GM21717 (cell line): Measurements from ENCODE around the gene STIMATE.

Source experiments
- ATAC-seq: cut with Tn5 transposase; IDR thresholded peaks from one replicate; pipeline ENCODE4 v1.9.1; 2021; ENCODE audit warnings: mild to moderate bottlenecking, moderate library complexity; ENCODE audit not compliant: unreplicated experiment

STIMATE gene

DNA sequence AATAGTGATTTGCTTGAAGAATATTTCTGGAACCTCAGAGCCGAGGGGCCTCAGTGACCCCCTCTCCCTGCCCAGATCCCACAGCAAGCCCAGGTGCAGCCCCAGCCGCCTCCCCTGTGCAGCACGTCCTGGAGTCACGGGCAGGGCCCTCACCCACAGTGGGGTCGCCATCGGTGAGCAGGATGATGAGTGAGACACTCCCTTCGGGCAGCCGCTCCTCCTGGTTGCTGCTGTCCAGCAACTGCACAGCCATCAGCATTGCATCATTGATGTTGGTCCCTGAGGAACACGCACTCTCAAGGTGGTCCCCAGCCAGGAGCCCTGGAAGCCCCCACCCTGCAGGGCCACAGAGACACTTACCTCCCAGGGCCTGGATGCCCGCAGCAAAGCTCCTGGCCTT is 73.3 kb downstream of the STIMATE start:
- ATAC-seq: no peak

DNA sequence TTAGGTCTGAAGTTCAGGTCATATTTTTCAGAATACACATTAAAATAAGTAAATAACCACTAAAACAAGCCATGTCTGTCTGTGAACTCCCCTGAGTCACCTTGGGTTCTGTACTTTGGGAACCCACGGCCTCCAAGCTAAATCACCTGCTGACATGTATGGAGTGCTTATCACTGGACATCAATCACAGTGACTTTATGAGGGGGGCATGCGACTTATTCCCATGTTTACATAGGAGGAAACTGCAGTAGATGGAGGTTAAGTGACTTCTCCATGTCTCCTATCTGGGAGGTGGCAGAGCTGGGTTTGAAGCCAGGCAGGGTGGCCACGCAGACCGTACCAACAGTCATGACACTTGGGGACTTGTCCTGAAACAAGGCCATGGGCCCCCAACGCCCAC is 75.0 kb downstream of the STIMATE start:
- ATAC-seq: no peak

GRCh38 chr3:52820736-52821135 is 76.6 kb downstream of the STIMATE start:
- ATAC-seq: no peak

DNA sequence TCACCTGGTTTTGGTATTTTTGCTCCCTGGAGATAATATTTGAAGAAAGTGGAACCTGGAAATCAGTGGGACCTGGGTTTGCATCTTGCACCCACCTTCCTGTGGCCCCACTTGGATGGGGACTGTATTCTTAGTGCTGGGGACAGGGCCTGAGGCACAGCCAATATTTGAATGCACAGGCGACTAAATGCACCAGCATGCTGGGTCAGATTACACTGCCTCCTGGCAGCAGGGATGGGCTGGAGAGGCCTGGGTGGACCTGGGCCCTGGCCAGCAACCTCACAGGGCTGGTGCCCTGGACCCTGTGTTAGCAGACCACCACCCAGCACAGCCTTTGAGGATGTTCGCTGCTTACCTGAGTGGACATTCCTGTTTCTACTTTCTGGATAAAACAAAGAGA is 77.4 kb downstream of the STIMATE start:
- ATAC-seq: no peak

DNA sequence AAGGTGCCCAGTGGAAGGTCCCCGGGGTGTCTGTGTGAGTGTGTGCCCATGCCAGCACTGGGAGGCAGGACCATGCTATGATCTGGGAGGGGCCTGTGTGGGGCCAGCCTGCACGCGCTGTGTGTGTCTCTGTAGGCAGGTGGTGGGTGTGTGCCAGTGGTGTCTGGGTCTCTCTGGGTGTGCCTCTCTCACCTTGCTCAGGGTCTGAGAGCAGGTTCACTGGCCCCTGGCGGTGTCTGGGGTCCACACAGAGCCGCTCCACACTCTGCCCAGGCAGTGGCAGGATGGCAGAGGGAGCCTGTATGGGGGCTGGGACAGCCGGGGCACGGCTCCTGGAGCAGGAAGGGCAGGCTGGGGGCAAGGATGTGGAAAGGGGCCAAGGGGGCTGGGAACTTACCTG is 79.5 kb downstream of the STIMATE start:
- ATAC-seq: no peak

DNA sequence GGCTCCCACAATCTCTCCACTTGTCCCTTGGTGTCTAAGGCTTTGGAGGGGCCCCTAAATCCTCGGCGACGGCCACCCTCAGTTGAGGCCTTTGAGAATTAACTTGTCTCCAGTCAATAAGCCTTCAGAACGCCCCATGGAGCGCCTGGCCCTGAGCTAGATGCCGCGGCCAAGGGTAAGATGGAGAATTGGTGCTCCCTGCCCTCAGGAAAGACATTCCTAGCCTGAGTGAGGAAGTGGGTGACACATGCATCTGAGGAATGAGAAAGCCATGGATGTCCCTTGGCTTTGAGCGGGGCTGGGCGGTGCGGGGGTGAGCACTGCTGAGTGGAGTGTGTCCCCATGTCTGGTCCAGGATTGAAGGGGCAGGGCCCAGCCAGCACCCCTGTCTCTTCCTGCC is 80.1 kb downstream of the STIMATE start:
- ATAC-seq: no peak

DNA sequence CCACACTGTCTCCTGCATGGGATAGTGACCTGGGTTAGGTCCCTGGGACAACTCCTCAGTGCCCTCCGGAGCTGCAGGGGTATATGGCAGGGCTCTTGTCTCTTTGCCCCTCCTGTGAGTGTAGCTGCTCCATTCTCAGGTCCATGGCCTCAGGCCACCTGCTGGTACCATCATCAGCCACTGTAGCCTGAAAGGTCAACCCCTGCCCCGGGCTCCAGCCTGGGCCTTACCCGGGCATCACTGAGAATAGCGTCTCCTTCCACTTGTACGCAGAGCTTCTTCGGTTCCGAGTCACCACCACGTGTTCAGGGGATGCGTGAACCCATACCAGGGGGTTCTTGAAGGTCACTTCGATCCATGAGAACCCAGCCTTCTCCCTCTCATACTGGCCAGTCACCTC is 80.7 kb downstream of the STIMATE start:
- no peak for ATAC-seq

GRCh38 chr3:52816199-52816598 is 81.1 kb downstream of the STIMATE start:
- no peak for ATAC-seq

GRCh38 chr3:52813810-52814209 is 83.5 kb downstream of the STIMATE start:
- no peak for ATAC-seq

- ATAC-seq: no peak
Measured at GRCh38 chr3:52811452-52812011, 85.8 kb downstream of the STIMATE start.

DNA sequence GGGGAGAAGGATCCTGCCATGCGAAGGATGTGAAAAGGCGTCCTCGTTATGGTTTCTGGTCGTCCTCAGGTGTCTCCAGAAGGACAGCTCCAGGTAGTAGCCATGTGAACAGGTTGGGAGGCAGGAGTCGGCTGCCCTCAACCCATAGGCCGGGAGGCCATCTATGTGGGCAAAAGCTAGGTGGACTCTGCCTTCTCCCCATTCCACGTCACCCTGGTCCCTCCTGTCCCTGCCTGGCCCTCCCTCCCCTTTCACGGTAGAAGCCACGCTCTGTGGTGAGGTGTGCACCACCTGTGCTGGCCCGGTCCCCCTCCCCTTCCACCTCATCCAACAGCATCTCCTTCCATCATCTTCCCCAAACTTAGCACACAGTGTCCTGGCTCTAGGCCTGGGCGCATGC is 86.4 kb downstream of the STIMATE start:
- no peak for ATAC-seq

GRCh38 chr3:52809662-52810377 is 87.5 kb downstream of the STIMATE start:
- ATAC-seq: no peak

- ATAC-seq: no peak
Measured at GRCh38 chr3:52809149-52809548, 88.2 kb downstream of the STIMATE start.

DNA sequence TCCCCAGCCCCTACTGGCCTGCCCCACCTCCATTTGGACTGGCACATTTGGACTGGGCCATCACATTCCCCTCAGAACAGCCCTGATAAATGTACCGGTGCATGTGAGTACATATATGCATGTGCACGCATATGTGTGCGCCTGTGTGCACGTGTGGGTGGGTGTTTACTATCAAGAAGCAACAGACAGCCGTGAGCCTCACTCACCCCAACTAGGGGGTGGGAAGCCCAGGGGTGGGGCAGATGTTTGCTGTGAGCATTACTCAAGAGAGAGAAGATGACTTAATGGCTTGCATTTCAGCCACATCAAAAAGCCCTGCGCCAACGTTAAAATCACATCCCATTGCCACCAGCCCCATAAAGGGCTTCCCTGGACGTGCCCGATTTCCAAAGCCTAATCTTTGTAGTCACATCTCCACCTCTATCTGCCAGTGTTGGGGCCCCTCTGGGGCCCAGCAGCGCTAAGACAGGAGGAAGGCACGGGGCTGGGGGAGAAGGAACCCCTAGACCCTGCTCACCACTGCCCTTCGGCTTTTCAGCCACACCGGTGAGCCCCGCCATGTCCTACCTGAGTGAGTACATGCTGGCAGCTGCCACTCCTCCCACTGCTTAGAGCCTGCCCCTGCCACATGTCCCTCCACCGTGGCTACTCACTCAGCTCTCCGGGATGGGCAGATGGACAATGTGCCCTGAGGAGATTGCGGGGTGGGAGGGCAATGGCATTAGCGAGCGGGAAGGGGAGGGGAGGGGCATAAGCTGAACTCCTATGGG is 91.9 kb downstream of the STIMATE start:
- no peak for ATAC-seq

DNA sequence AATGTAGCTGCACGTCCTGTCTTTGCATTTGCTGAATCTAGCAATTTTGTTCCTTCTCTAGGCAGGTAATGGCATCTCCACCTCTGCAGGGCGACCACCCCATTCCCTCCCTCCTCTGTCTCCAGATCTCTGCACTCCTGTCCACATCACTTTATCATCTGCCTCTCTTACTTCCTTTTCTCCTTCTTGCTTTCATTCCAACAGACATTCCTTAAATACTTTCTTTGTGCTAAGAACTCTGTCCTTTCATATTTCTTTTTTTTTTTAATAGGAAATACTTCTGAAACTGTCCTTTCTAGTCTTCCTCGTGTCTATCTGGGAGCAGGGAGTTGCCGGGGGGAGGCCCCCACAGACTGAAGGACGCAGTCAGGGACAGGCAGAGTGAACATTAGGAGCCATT is 95.5 kb downstream of the STIMATE start:
- no peak for ATAC-seq

GRCh38 chr3:52800079-52800478 is 97.3 kb downstream of the STIMATE start:
- ATAC-seq: no peak

GRCh38 chr3:52798978-52799476 is 98.3 kb downstream of the STIMATE start:
- ATAC-seq: no peak

DNA sequence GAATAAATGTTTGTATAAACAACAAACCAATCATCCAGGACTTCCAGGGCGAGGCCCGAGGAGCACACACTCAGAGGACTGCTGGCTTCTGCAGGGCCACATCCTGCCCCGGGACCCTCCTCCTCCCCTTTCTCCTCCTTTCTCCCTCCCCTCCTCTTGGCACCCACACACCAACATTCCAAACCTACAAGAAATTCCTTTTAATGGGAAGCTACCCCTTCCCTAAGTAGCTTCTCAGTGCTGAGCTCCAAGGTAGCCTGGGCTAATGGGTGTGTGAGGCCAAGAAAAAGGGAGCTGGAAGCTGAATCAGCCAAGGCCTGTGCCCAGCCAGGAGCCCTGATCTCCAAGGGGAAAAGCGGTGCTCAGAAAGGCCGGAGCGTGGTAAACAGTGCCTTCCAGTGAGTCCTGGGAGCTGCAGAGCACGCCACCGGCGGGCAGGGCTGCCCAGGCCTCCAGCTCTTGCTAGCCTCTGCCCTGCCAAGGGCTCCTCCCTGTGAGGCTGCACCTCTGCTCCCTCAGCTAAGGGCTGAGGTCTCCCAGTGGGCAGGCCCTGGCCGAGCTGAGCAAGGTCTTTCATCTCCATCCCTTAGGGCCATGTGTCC is 98.9 kb downstream of the STIMATE start:
- ATAC-seq: no peak

GRCh38 chr3:52796411-52796810 is 100.9 kb downstream of the STIMATE start:
- ATAC-seq: no peak

DNA sequence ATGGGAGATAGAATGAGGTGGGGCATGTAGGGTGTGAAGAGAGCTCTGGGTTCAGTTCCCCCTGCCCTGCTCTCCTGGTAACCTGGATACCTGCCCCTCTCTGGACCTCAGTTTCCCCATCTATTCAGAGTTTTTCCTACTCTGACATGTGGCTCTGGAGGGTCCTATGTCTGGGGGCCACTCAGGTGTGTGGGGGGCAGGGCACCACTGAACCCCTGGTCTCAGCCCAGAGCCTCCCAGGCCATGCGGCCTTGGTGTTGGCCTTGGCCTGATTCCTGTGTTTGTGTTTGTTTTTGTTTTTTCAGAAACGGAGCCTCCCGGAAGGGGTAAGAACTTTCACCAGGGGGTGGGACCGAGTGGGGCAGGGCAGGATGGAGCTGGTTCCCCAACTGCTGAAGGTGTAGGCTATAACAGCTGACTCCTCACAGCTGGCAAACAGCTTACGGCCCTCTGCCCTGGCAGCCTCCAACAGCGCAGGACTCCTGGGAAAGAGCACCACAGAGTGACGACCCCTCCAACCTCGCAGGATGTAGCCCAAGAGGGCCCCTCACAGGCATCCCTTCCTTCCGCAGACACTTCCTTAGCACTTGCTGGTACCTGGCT is 101.9 kb downstream of the STIMATE start:
- ATAC-seq: no peak

DNA sequence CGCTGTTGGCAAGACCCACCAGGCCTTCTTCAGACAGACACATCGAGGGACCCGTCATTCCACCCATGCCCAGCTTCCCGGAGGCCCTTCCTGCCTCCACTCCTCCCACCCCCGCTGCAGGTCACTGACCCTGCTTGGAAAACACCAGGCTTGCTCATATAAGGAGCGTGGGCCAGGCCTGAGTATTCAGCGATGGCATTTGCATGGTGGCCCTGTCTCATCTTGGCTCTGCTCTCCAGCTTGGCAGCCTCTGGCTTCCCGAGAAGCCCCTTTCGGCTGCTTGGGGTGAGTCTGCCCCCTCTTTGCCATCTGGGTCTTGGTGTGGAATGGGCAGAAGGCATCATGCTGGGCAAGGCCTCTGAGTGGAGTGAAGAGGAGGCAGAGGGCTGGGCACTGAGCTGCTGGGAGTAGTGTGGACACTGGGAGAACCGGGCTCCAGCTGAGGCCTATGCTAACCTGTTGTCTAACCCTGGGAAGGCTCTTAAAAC is 102.7 kb downstream of the STIMATE start, which contains the start of gene ITIH3:
TSS of gene ITIH3 (plus strand) at position 185 of the 488 bp plus-strand sequence. CDS start at position 193, 8 bp downstream.
- ATAC-seq: no peak
